Keratinocyte (primary cell): ENCODE data around the gene ZFP36L1. TPM values are rescaled to one million over a fixed set of nuclear protein-coding genes. Genes with fewer than 3 reads are reported as not detected.

ENCODE experiments used
- DNase-seq: peaks from one replicate; pipeline ENCODE4 v3.0.0-alpha.2; 2011; ENCODE audit warnings: low read depth, missing footprints, low spot score
- FAIRE-seq: peaks from 2 replicates; lab custom pipeline; 2011; peaks lifted over from hg19 to GRCh38; lab: Jason Lieb, UNC
- H2AFZ ChIP-seq: 2 replicates; pipeline ENCODE4 v1.6.0; 2012; ENCODE audit warnings: low read length, control low read depth, inconsistent platforms; ENCODE audit not compliant: control insufficient read depth
- H3K27ac ChIP-seq: 2 replicates; pipeline ENCODE4 v1.5.1; 2011; ENCODE audit warnings: low read length; ENCODE audit not compliant: control insufficient read depth, insufficient read depth
- H3K27me3 ChIP-seq: 3 replicates; pipeline ENCODE4 v1.6.0; 2011; ENCODE audit warnings: low read length; ENCODE audit not compliant: control insufficient read depth, insufficient read depth; ENCODE audit errors: extremely low read depth
- H3K36me3 ChIP-seq, 2 experiments: 2 replicates in 1 of 2; 3 replicates in 1 of 2; pipeline ENCODE4 v1.5.1; 2011; ENCODE audit warnings: low read length in 2 of 2, mild to moderate bottlenecking in 1 of 2; ENCODE audit not compliant: control insufficient read depth in 2 of 2, insufficient read depth in 2 of 2; ENCODE audit errors: extremely low read depth in 1 of 2
- H3K4me1 ChIP-seq: 3 replicates; pipeline ENCODE4 v1.5.1; 2011; ENCODE audit warnings: low read length; ENCODE audit not compliant: control insufficient read depth, insufficient read depth; ENCODE audit errors: extremely low read depth
- H3K4me2 ChIP-seq: 3 replicates; pipeline ENCODE4 v1.6.0; 2011; ENCODE audit warnings: low read depth, low read length; ENCODE audit not compliant: control insufficient read depth, insufficient read depth; ENCODE audit errors: extremely low read depth
- H3K4me3 ChIP-seq, 3 experiments: fragments of 200-600 bp in 1 of 3; sonication (generic) in 1 of 3; 2 replicates in 2 of 3; 3 replicates in 1 of 3; pipeline ENCODE4 v1.5.1; 2011 to 2016; ENCODE audit warnings: low read length in 3 of 3, mild to moderate bottlenecking in 3 of 3, control low read depth in 2 of 3, inconsistent platforms in 1 of 3, low read depth in 1 of 3, mixed read lengths in 1 of 3, mixed run types in 1 of 3, moderate library complexity in 1 of 3; ENCODE audit not compliant: control insufficient read depth in 2 of 3, insufficient read depth in 2 of 3; ENCODE audit errors: extremely low read depth in 1 of 3
- H3K79me2 ChIP-seq: 2 replicates; pipeline ENCODE4 v1.6.0; 2012; ENCODE audit warnings: low read length; ENCODE audit not compliant: control insufficient read depth, insufficient read depth
- H3K9ac ChIP-seq: 3 replicates; pipeline ENCODE4 v1.6.0; 2011; ENCODE audit warnings: low read length; ENCODE audit not compliant: control insufficient read depth, insufficient read depth; ENCODE audit errors: extremely low read depth
- H3K9me1 ChIP-seq: 3 replicates; pipeline ENCODE4 v1.6.0; 2011; ENCODE audit warnings: low read length; ENCODE audit not compliant: control insufficient read depth, insufficient read depth; ENCODE audit errors: extremely low read depth
- H3K9me3 ChIP-seq: 2 replicates; pipeline ENCODE4 v1.5.1; 2012; ENCODE audit warnings: low read depth, low read length; ENCODE audit not compliant: control insufficient read depth
- H4K20me1 ChIP-seq: 3 replicates; pipeline ENCODE4 v1.6.0; 2011; ENCODE audit warnings: low read length; ENCODE audit not compliant: control insufficient read depth, insufficient read depth; ENCODE audit errors: extremely low read depth
- CTCF ChIP-seq, 3 experiments: IDR thresholded peaks in 1 of 3; conservative IDR thresholded peaks in 1 of 3; optimal IDR thresholded peaks in 1 of 3; 2 replicates in 2 of 3; 3 replicates in 1 of 3; pipeline versions ENCODE3 to v1.5.1; 2011; ENCODE audit warnings: low read length in 3 of 3, mild to moderate bottlenecking in 3 of 3, moderate library complexity in 2 of 3, control low read depth in 1 of 3, inconsistent platforms in 1 of 3; ENCODE audit not compliant: insufficient read depth in 2 of 3; ENCODE audit errors: extremely low read depth in 1 of 3
- EZH2 ChIP-seq: IDR thresholded peaks from one replicate; pipeline ENCODE4 v1.6.1; 2012; ENCODE audit warnings: inconsistent platforms, mild to moderate bottlenecking, low read length, moderate library complexity
- dilution Hi-C: fragments of 300-500 bp; cut with MboI; formaldehyde crosslinking; loops from one replicate; pipeline ENCODE4 v1.7.0; 2020; ENCODE audit warnings: low sequenced_read_pairs; ENCODE audit not compliant: extremely low pct_ligation_motif_present
- polyA plus RNA-seq, 5 experiments: library from polyadenylated mRNA; depleted of rRNA in 3 of 5; stranded (reverse) in 3 of 5; stranded (forward) in 1 of 5; unstranded in 1 of 5; fragments of >200 nt; gene quantifications; 1 replicate in 1 of 5; 2 replicates in 3 of 5; 3 replicates in 1 of 5; pipeline versions ENCODE4 v1.2.1 to v1.2.3, GENCODE V29; 2011 to 2012; ENCODE audit warnings: missing spikeins in 2 of 5, low read depth in 1 of 5, low replicate concordance in 1 of 5

ZFP36L1 gene
- polyA plus RNA-seq, 1 donor (not counting 4 experiments of a cell fraction or from before 2014, with no cell fraction given) = 85.2 TPM

- no peak for TF ChIP-seq EZH2
- TF ChIP-seq CTCF (optimal IDR thresholded peaks at IDR 0.05 in 1 of 3, IDR thresholded peaks at IDR 0.05 in 1 of 3, conservative IDR thresholded peaks at IDR 0.05 in 1 of 3; ENCODE audit: extremely low read depth in 1 of 3, insufficient read depth in 2 of 3, low read length in 3 of 3) = no peak
- H3K4me2 ChIP-seq = no peak overlapping the region
- H3K9ac ChIP-seq = peak overlapping the region; percentile 26
- H3K27ac ChIP-seq = peak overlapping the region; percentile 100
- dilution Hi-C loops = no loop called here
- no peak overlapping the region for H3K4me3 ChIP-seq
- H3K36me3 ChIP-seq = peaks cover 22 to 27% of the 10 kb centered on the region in 2 experiments
- peaks cover 26% of the 10 kb centered on the region for H3K79me2 ChIP-seq
- peaks cover 24% of the 10 kb centered on the region for H4K20me1 ChIP-seq
- peak; percentile 78 for FAIRE-seq
- DNase-seq = no peak
- H2AFZ ChIP-seq = no peak overlapping the region
- H3K4me1 ChIP-seq = peaks cover 32% of the 10 kb centered on the region
- no peaks in the 10 kb centered on the region for H3K9me3 ChIP-seq
- H3K9me1 ChIP-seq = no peaks in the 10 kb centered on the region
- H3K27me3 ChIP-seq = no peaks in the 10 kb centered on the region
Observed at GRCh38 chr14:68786491-68787091, 6.3 kb downstream of the ZFP36L1 start.

GRCh38 chr14:68785534-68786490 lies 7.1 kb downstream of the ZFP36L1 start:
- Histone ChIP-seq H3K4me2 (no peak overlapping the region), H3K79me2 (peaks cover 18% of the 10 kb centered on the region), H4K20me1 (peaks cover 17% of the 10 kb centered on the region), H3K4me3 (no peak overlapping the region), H3K27ac (peak overlapping the region; percentile 100), H3K4me1 (peaks cover 40% of the 10 kb centered on the region), H3K27me3 (no peaks in the 10 kb centered on the region), H3K9me1 (no peaks in the 10 kb centered on the region), H3K9ac (peak overlapping the region; percentile 26), H2AFZ (no peak overlapping the region), H3K9me3 (no peaks in the 10 kb centered on the region), H3K36me3 (peaks cover 15 to 19% of the 10 kb centered on the region in 2 experiments)
- TF ChIP-seq EZH2 (no peak), CTCF (optimal IDR thresholded peaks at IDR 0.05 in 1 of 3, IDR thresholded peaks at IDR 0.05 in 1 of 3, conservative IDR thresholded peaks at IDR 0.05 in 1 of 3; ENCODE audit: extremely low read depth in 1 of 3, insufficient read depth in 2 of 3, low read length in 3 of 3) (no peak)
- peak; percentile 51 for FAIRE-seq
- dilution Hi-C loops = no loop called here
- DNase-seq = no peak
